Measurements from ENCODE around the gene FUS.

Gene FUS

DNA sequence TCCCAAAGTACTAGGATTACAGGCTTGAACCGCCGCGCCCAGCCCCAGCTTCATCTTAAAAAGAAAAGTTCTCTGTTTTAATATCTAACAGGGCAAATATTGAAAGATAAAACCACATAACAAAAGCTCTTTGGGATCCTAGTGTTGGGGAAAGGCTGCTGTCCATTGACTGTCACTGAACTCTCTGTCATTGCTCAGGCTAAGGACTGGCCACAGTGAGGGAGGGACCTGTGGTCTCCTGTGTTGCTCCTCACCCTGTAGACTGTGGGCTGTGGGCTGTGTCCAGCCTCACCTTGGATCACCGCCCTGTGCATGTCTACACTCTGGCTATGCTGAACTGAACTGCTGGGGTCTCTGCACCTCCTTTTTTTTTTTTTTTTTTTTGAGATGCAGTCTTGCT is 48.3 kb downstream of the FUS start:
- TF ChIP-seq HDGF (IDR thresholded peaks at IDR 0.05; ENCODE audit: borderline replicate concordance) (no peak), FOXA1 (IDR thresholded peaks at IDR 0.05) (no peak), FOXK2 (IDR thresholded peaks at IDR 0.05) (no peak), BHLHE40 (IDR thresholded peaks at IDR 0.05; ENCODE audit: borderline replicate concordance) (no peak), ARNT (IDR thresholded peaks at IDR 0.05) (no peak), CTBP1 (IDR thresholded peaks at IDR 0.05; ENCODE audit: borderline replicate concordance) (no peak), ZNF384 (IDR thresholded peaks at IDR 0.05) (no peak), NFRKB (IDR thresholded peaks at IDR 0.05) (no peak), LEF1 (IDR thresholded peaks at IDR 0.05; ENCODE audit: borderline replicate concordance) (no peak)
- TF ChIP-seq, protein P1, sequence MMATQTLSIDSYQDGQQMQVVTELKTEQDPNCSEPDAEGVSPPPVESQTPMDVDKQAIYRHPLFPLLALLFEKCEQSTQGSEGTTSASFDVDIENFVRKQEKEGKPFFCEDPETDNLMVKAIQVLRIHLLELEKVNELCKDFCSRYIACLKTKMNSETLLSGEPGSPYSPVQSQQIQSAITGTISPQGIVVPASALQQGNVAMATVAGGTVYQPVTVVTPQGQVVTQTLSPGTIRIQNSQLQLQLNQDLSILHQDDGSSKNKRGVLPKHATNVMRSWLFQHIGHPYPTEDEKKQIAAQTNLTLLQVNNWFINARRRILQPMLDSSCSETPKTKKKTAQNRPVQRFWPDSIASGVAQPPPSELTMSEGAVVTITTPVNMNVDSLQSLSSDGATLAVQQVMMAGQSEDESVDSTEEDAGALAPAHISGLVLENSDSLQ (IDR thresholded peaks at IDR 0.05): no peak
- ChIA-PET POLR2A (interaction anchor here (1.0 kb wide), 1 partner anchor 29 kb away, joined by 3 read pairs; no protein-coding TSS in a partner anchor), CTCF (interaction anchor here (0.8 kb wide), 2 partner anchors 19 to 24 kb away, joined by 3 to 4 read pairs; no protein-coding TSS in a partner anchor)
- DNase-seq (ENCODE audit: extremely low spot score): peak; percentile 3

DNA sequence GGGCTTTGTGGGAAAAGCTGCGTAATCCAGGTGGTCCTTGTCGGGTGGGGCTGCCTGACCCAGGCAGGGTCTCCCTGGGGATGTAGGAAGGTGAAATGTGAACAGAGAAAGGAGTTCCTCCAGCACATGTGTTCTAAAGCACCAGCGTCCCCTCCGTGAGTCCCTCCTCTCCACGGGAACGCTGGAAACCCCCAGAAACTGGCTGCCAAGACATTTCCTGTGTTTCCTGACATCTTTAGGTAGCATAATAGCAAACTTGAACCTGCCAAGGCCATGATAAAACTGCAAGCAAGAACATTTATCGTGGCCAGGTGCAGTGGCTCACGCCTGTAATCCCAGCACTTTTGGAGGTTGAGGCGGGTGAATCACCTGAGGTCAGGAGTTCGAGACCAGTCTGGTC is 49.6 kb downstream of the FUS start:
- DNase-seq (ENCODE audit: extremely low spot score): no peak
- POLR2A ChIA-PET: no interaction called here
- CTCF ChIA-PET: no interaction called here
- TF ChIP-seq NFRKB (IDR thresholded peaks at IDR 0.05): no peak
- no peak for TF ChIP-seq ARNT (IDR thresholded peaks at IDR 0.05)
- TF ChIP-seq FOXK2 (IDR thresholded peaks at IDR 0.05): no peak
- TF ChIP-seq HDGF (IDR thresholded peaks at IDR 0.05; ENCODE audit: borderline replicate concordance): no peak
- TF ChIP-seq, protein P1 (IDR thresholded peaks at IDR 0.05): no peak
- no peak for TF ChIP-seq BHLHE40 (IDR thresholded peaks at IDR 0.05; ENCODE audit: borderline replicate concordance)
- no peak for TF ChIP-seq FOXM1 (IDR thresholded peaks at IDR 0.05; ENCODE audit: borderline replicate concordance)
- TF ChIP-seq LEF1 (IDR thresholded peaks at IDR 0.05; ENCODE audit: borderline replicate concordance): no peak
- TF ChIP-seq ELF4 (IDR thresholded peaks at IDR 0.05): no peak

DNA sequence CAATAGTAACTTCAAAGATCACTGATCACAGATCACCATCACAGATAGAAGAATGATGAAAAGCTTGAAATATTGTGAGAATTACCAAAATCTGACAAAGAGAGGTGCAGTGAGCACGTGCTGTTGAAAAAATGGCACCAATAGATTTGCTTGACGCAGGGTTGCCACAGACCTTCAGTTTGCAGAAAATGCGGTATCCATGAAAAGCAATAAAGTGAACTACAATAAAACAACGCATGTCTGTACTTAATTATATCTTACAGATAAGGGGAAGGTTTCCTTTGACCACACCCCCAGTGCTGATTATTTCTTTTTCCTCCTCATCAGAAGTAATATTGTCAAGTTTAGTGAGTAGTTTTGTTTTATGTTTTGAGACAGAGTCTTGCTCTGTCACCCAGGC is 58.1 kb downstream of the FUS start:
- ChIA-PET CTCF (no interaction called here), POLR2A (no interaction called here)
- DNase-seq (ENCODE audit: extremely low spot score): no peak
- no peak for TF ChIP-seq SP1 (IDR thresholded peaks at IDR 0.05)
- no peak for TF ChIP-seq ELF4 (IDR thresholded peaks at IDR 0.05)
- no peak for TF ChIP-seq BHLHE40 (IDR thresholded peaks at IDR 0.05; ENCODE audit: borderline replicate concordance)
- no peak for TF ChIP-seq TARDBP (IDR thresholded peaks at IDR 0.05)
- no peak for TF ChIP-seq HDGF (IDR thresholded peaks at IDR 0.05; ENCODE audit: borderline replicate concordance)
- TF ChIP-seq FOXK2 (IDR thresholded peaks at IDR 0.05): no peak
- TF ChIP-seq ZNF384 (IDR thresholded peaks at IDR 0.05): no peak
- TF ChIP-seq NFRKB (IDR thresholded peaks at IDR 0.05): no peak
- no peak for TF ChIP-seq L3MBTL2 (conservative IDR thresholded peaks at IDR 0.05)
- no peak for TF ChIP-seq CTBP1 (IDR thresholded peaks at IDR 0.05; ENCODE audit: borderline replicate concordance)
- TF ChIP-seq SUZ12 (IDR thresholded peaks at IDR 0.05): no peak
- no peak for TF ChIP-seq ARNT (IDR thresholded peaks at IDR 0.05)
- TF ChIP-seq, protein P1 (IDR thresholded peaks at IDR 0.05): no peak
- no peak for TF ChIP-seq FOXA1 (IDR thresholded peaks at IDR 0.05)
- TF ChIP-seq FOXM1 (IDR thresholded peaks at IDR 0.05; ENCODE audit: borderline replicate concordance): no peak
